ENCODE measurements around the gene COX19. TPM values are rescaled to one million over a fixed set of nuclear protein-coding genes. Genes with fewer than 3 reads are reported as not detected.

Gene COX19
- total and polyA plus RNA-seq, 2 of the 13 experiments (the other 11 are each of a cell fraction or from before 2014, with no cell fraction given): 11.5 to 21.7 TPM

DNA sequence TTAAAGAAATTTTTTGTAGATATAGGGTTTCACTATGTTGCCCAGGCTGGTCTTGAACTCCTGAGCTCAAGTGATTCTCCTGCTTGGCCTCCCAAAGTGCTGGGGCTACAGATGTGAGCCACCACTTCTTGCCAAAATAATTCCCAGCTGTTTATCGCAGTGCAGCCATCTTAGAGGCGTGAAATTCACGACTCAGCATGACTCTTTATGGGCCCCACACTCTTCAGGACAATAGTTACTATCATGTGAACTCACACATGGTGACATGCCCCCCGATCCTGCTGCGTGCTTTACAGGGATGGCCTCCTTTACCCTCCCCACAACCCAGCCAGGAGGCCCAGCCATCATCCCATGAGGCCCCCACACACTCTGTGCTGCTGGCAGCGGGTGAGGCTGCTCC, 4.6 kb downstream of the COX19 start:
- CTCF ChIA-PET (ENCODE audit: low intra/inter-chr PET ratio, low total read pairs): no interaction called here
- H3K4me2 ChIP-seq (ENCODE audit: low read depth, low read length): no peak overlapping the region
- no peaks in the 10 kb centered on the region for H3K9me3 ChIP-seq (ENCODE audit: low read length)
- POLR2A ChIA-PET: interaction anchor here (1.2 to 1.6 kb wide), 2 partner anchors 13 to 22 kb away, joined by 4 to 8 read pairs; no protein-coding TSS in a partner anchor
- peaks cover 57% of the 10 kb centered on the region for H3K79me2 ChIP-seq (ENCODE audit: insufficient read depth, low read length)
- no peak overlapping the region for H3K4me3 ChIP-seq (replicated peaks in 1 of 3; ENCODE audit: insufficient read depth in 1 of 3, low read depth in 2 of 3, low read length in 3 of 3)
- in situ Hi-C loops (cut with HindIII; ENCODE audit: extremely low pct_ligation_motif_present, low pct_unique_long_range_greater_than_20kb): no loop called here
- intact Hi-C loops (cut with micrococcal nuclease; ENCODE audit: unreplicated experiment): no loop called here
- 98% methylated on average over 5 of the region's 6 CpGs for WGBS (ENCODE audit: low lambda C conversion rate)
- ATAC-seq (no peak), FAIRE-seq (no peak), DNase-seq (ENCODE audit: low spot score) (no peak)
- TF ChIP-seq ZNF143 (CRISPR knock-in tag; IDR thresholded peaks at IDR 0.05): no peak
- peak; percentile 79 for TF ChIP-seq MAFF (IDR thresholded peaks at IDR 0.05; ENCODE audit: low read depth, low read length)
- peak; percentile 84 to 86 for TF ChIP-seq MAFK (conservative IDR thresholded peaks at IDR 0.05 in 1 of 2, IDR thresholded peaks at IDR 0.05 in 1 of 2; ENCODE audit: low read length in 2 of 2)
- no peak for TF ChIP-seq PCBP1 (IDR thresholded peaks at IDR 0.05; ENCODE audit: borderline replicate concordance, low read depth, low read length)
- no peak for TF ChIP-seq ZNF746 (CRISPR knock-in tag; IDR thresholded peaks at IDR 0.05)
- TF ChIP-seq, protein P1, sequence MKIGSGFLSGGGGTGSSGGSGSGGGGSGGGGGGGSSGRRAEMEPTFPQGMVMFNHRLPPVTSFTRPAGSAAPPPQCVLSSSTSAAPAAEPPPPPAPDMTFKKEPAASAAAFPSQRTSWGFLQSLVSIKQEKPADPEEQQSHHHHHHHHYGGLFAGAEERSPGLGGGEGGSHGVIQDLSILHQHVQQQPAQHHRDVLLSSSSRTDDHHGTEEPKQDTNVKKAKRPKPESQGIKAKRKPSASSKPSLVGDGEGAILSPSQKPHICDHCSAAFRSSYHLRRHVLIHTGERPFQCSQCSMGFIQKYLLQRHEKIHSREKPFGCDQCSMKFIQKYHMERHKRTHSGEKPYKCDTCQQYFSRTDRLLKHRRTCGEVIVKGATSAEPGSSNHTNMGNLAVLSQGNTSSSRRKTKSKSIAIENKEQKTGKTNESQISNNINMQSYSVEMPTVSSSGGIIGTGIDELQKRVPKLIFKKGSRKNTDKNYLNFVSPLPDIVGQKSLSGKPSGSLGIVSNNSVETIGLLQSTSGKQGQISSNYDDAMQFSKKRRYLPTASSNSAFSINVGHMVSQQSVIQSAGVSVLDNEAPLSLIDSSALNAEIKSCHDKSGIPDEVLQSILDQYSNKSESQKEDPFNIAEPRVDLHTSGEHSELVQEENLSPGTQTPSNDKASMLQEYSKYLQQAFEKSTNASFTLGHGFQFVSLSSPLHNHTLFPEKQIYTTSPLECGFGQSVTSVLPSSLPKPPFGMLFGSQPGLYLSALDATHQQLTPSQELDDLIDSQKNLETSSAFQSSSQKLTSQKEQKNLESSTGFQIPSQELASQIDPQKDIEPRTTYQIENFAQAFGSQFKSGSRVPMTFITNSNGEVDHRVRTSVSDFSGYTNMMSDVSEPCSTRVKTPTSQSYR (CRISPR knock-in tag; IDR thresholded peaks at IDR 0.05; ENCODE audit: borderline replicate concordance): no peak
- TF ChIP-seq, protein P2, sequence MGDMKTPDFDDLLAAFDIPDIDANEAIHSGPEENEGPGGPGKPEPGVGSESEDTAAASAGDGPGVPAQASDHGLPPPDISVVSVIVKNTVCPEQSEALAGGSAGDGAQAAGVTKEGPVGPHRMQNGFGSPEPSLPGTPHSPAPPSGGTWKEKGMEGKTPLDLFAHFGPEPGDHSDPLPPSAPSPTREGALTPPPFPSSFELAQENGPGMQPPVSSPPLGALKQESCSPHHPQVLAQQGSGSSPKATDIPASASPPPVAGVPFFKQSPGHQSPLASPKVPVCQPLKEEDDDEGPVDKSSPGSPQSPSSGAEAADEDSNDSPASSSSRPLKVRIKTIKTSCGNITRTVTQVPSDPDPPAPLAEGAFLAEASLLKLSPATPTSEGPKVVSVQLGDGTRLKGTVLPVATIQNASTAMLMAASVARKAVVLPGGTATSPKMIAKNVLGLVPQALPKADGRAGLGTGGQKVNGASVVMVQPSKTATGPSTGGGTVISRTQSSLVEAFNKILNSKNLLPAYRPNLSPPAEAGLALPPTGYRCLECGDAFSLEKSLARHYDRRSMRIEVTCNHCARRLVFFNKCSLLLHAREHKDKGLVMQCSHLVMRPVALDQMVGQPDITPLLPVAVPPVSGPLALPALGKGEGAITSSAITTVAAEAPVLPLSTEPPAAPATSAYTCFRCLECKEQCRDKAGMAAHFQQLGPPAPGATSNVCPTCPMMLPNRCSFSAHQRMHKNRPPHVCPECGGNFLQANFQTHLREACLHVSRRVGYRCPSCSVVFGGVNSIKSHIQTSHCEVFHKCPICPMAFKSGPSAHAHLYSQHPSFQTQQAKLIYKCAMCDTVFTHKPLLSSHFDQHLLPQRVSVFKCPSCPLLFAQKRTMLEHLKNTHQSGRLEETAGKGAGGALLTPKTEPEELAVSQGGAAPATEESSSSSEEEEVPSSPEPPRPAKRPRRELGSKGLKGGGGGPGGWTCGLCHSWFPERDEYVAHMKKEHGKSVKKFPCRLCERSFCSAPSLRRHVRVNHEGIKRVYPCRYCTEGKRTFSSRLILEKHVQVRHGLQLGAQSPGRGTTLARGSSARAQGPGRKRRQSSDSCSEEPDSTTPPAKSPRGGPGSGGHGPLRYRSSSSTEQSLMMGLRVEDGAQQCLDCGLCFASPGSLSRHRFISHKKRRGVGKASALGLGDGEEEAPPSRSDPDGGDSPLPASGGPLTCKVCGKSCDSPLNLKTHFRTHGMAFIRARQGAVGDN (CRISPR knock-in tag; IDR thresholded peaks at IDR 0.05): peak; percentile 18; the same call in 1 of the 2 replicates
- TF ChIP-seq ZNF124 (CRISPR knock-in tag; IDR thresholded peaks at IDR 0.05): no peak
- H3K9ac ChIP-seq (ENCODE audit: insufficient read depth, low read depth, low read length): no peak overlapping the region
- H2AFZ ChIP-seq (ENCODE audit: low read length): no peak overlapping the region
- H3K4me1 ChIP-seq (ENCODE audit: insufficient read depth, low read length): peaks cover 40% of the 10 kb centered on the region
- peaks cover 18% of the 10 kb centered on the region; the same call in 1 of the 2 replicates for H4K20me1 ChIP-seq (ENCODE audit: insufficient read depth, low read length)
- H3K27me3 ChIP-seq (ENCODE audit: control insufficient read depth in 1 of 2, insufficient read depth in 2 of 2, low read length in 2 of 2): no peaks in the 10 kb centered on the region; a peak in 1 of 5 replicates
- BruUV-seq (replicated peaks): no TSS peak
- H3K36me3 ChIP-seq (replicated peaks in 1 of 2; ENCODE audit: control insufficient read depth in 1 of 2, insufficient read depth in 2 of 2, low read length in 2 of 2): peaks cover 21 to 48% of the 10 kb centered on the region in 2 experiments
- peak overlapping the region; percentile 12 for H3K27ac ChIP-seq (ENCODE audit: extremely low read length, insufficient read depth, low read length)
